NAMALWA (cell line): Measurements from ENCODE around the gene MTIF2.
"Not testable (repeated sequence)": the region's sequence is repeated elsewhere in the genome, so short reads cannot be mapped to it uniquely, and the experiment has no call there.

ENCODE experiments used
- DNase-seq: peaks from one replicate; pipeline ENCODE4 v3.0.0-alpha.2; 2015; ENCODE audit warnings: low spot score

The MTIF2 gene

DNA sequence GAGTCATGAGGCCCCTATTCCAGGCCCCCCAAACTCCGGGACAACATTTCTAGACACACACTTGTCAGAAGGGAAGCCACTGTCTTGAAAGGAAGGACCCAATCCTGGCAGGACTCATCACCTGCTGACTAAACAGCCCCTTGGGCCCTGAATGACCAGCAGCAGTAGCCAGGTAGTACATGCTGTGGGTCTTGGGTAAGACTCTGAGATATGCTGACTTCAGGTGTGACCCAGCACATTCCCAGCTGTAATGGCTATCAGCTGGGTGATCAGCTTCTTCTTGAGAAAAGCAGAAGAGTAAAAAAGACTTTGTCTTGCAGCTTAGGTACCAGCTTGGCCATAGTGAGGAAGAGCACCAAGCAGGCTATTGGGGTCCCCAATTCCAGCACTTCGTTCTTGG lies 72.5 kb downstream of the MTIF2 start:
- no peak for DNase-seq

DNA sequence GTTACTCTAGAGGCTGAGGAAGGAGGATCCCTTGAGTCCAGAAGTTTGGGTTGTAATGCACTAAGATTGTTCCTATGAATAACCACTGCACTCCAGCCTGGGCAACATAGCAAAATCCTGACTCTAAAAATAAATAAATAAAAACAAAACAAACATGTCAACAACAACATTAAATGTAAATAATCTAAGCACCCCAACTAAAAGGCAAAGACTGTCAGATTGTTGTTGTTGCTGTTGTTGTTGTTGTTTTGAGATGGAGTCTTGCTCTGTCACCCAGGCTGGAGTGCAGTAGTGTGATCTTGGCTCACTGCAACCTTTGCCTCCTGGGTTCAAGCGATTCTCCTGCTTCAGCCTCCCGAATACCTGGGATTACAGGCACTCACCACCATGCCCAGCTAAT lies 77.1 kb downstream of the MTIF2 start:
- DNase-seq = not testable (repeated sequence)

DNA sequence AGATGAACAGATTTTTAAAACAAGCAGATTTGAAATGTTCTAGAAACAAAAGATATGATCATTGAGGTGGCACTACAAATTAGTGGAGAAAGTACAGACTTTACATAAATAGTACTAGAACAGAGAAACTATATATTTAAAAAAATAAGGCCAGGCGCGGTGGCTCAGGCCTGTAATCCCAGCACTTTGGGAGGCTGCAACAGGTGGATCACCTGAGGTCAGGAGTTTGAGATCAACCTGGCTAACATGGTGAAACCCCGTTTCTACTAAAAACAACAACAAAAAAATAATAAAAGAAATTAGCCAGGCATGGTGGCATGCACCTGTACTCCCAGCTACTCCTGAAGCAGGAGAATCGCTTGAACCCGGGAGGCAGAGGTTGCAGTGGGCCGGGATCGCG lies 82.2 kb downstream of the MTIF2 start:
- DNase-seq = not testable (repeated sequence)
